ENCODE results near the gene MYO6. TPM values are rescaled to one million over a fixed set of nuclear protein-coding genes. Genes with fewer than 3 reads are reported as not detected.

The MYO6 gene
- total RNA-seq, 2 experiments from 2014 or later = 1.1 to 1.3 TPM

GRCh38 chr6:75770844-75771243, 21.8 kb downstream of the MYO6 start:
- ChIA-PET POLR2A (no interaction called here), CTCF (interaction anchor here (0.9 to 1.3 kb wide), 2 partner anchors 13 to 123 kb away, joined by 3 to 4 read pairs; no protein-coding TSS in a partner anchor)
- intact Hi-C loops (cut with DNase I, micrococcal nuclease) = no loop called here
- no peaks in the 10 kb centered on the region for H3K4me1 Mint-ChIP-seq
- no peaks in the 10 kb centered on the region for H3K36me3 Mint-ChIP-seq (ENCODE audit: low read depth)
- H3K27ac Mint-ChIP-seq = no peak overlapping the region
- DNase-seq = no peak
- ATAC-seq = no peak
- H3K27me3 Mint-ChIP-seq = peaks cover 6% of the 10 kb centered on the region
- H3K9me3 Mint-ChIP-seq (ENCODE audit: low read depth) = no peaks in the 10 kb centered on the region
- no peak overlapping the region for H3K4me3 Mint-ChIP-seq

- intact Hi-C loops (cut with DNase I, micrococcal nuclease) = no loop called here
- no peak overlapping the region for H3K4me3 Mint-ChIP-seq
- ATAC-seq = no peak
- H3K9me3 Mint-ChIP-seq (ENCODE audit: low read depth) = no peaks in the 10 kb centered on the region
- no peak for DNase-seq
- ChIA-PET CTCF (no interaction called here), POLR2A (no interaction called here)
- no peaks in the 10 kb centered on the region for H3K36me3 Mint-ChIP-seq (ENCODE audit: low read depth)
- no peaks in the 10 kb centered on the region for H3K4me1 Mint-ChIP-seq
- no peak overlapping the region for H3K27ac Mint-ChIP-seq
- H3K27me3 Mint-ChIP-seq = no peaks in the 10 kb centered on the region
Measured at GRCh38 chr6:75775219-75775618, 26.2 kb downstream of the MYO6 start.

- POLR2A ChIA-PET = no interaction called here
- intact Hi-C loops (cut with DNase I, micrococcal nuclease) = no loop called here
- Mint-ChIP-seq H3K27ac (no peak overlapping the region), H3K36me3 (ENCODE audit: low read depth) (no peaks in the 10 kb centered on the region), H3K27me3 (peaks cover 2% of the 10 kb centered on the region), H3K9me3 (ENCODE audit: low read depth) (no peaks in the 10 kb centered on the region), H3K4me3 (no peak overlapping the region), H3K4me1 (no peaks in the 10 kb centered on the region)
- CTCF ChIA-PET = no interaction called here
- no peak for ATAC-seq
- DNase-seq = no peak
Measured at GRCh38 chr6:75776461-75776860, 27.4 kb downstream of the MYO6 start.

GRCh38 chr6:75778757-75779156, 29.7 kb downstream of the MYO6 start:
- Mint-ChIP-seq H3K36me3 (ENCODE audit: low read depth) (no peaks in the 10 kb centered on the region), H3K4me1 (no peaks in the 10 kb centered on the region), H3K4me3 (no peak overlapping the region), H3K27ac (no peak overlapping the region), H3K27me3 (peaks cover 5% of the 10 kb centered on the region), H3K9me3 (ENCODE audit: low read depth) (no peaks in the 10 kb centered on the region)
- CTCF ChIA-PET = no interaction called here
- no peak for ATAC-seq
- intact Hi-C loops (cut with DNase I, micrococcal nuclease) = no loop called here
- no peak for DNase-seq
- POLR2A ChIA-PET = no interaction called here

- DNase-seq (no peak), ATAC-seq (no peak)
- CTCF ChIA-PET = no interaction called here
- Mint-ChIP-seq H3K4me1 (no peaks in the 10 kb centered on the region), H3K27me3 (peaks cover 9% of the 10 kb centered on the region), H3K27ac (no peak overlapping the region), H3K36me3 (ENCODE audit: low read depth) (no peaks in the 10 kb centered on the region), H3K9me3 (ENCODE audit: low read depth) (no peaks in the 10 kb centered on the region), H3K4me3 (no peak overlapping the region)
- intact Hi-C loops (cut with DNase I, micrococcal nuclease) = no loop called here
- POLR2A ChIA-PET = no interaction called here
Measured at GRCh38 chr6:75786152-75786551, 37.1 kb downstream of the MYO6 start.

GRCh38 chr6:75788894-75789293, 39.9 kb downstream of the MYO6 start:
- DNase-seq (no peak), ATAC-seq (no peak)
- Mint-ChIP-seq H3K36me3 (ENCODE audit: low read depth) (no peaks in the 10 kb centered on the region), H3K4me3 (no peak overlapping the region), H3K27me3 (peaks cover 6% of the 10 kb centered on the region), H3K4me1 (no peaks in the 10 kb centered on the region), H3K9me3 (ENCODE audit: low read depth) (no peaks in the 10 kb centered on the region), H3K27ac (no peak overlapping the region)
- CTCF ChIA-PET = no interaction called here
- POLR2A ChIA-PET = no interaction called here
- intact Hi-C loops (cut with DNase I, micrococcal nuclease) = no loop called here

- H3K36me3 Mint-ChIP-seq (ENCODE audit: low read depth) = no peaks in the 10 kb centered on the region
- ChIA-PET POLR2A (interaction anchor here (0.7 kb wide), 1 partner anchor 297 kb away, joined by 4 read pairs; no protein-coding TSS in a partner anchor), CTCF (no interaction called here)
- H3K4me1 Mint-ChIP-seq = no peaks in the 10 kb centered on the region
- H3K9me3 Mint-ChIP-seq (ENCODE audit: low read depth) = no peaks in the 10 kb centered on the region
- intact Hi-C loops (cut with DNase I, micrococcal nuclease) = no loop called here
- no peak overlapping the region for H3K4me3 Mint-ChIP-seq
- ATAC-seq (no peak), DNase-seq (no peak)
- no peak overlapping the region for H3K27ac Mint-ChIP-seq
- peaks cover 11% of the 10 kb centered on the region for H3K27me3 Mint-ChIP-seq
Measured at GRCh38 chr6:75791881-75792280, 42.8 kb downstream of the MYO6 start.

- no peak overlapping the region for H3K27ac Mint-ChIP-seq
- ChIA-PET CTCF (no interaction called here), POLR2A (no interaction called here)
- intact Hi-C loops (cut with DNase I, micrococcal nuclease) = no loop called here
- peaks cover 5% of the 10 kb centered on the region for H3K27me3 Mint-ChIP-seq
- H3K36me3 Mint-ChIP-seq (ENCODE audit: low read depth) = no peaks in the 10 kb centered on the region
- DNase-seq (no peak), ATAC-seq (no peak)
- no peak overlapping the region for H3K4me3 Mint-ChIP-seq
- H3K4me1 Mint-ChIP-seq = no peaks in the 10 kb centered on the region
- H3K9me3 Mint-ChIP-seq (ENCODE audit: low read depth) = no peaks in the 10 kb centered on the region
Measured at GRCh38 chr6:75794351-75794846, 45.4 kb downstream of the MYO6 start.

GRCh38 chr6:75794954-75795739, 46.1 kb downstream of the MYO6 start:
- intact Hi-C loops (cut with DNase I, micrococcal nuclease) = no loop called here
- CTCF ChIA-PET = no interaction called here
- Mint-ChIP-seq H3K27ac (no peak overlapping the region), H3K27me3 (peaks cover 5% of the 10 kb centered on the region), H3K36me3 (ENCODE audit: low read depth) (no peaks in the 10 kb centered on the region), H3K4me1 (no peaks in the 10 kb centered on the region), H3K4me3 (no peak overlapping the region), H3K9me3 (ENCODE audit: low read depth) (no peaks in the 10 kb centered on the region)
- DNase-seq (no peak), ATAC-seq (no peak)
- POLR2A ChIA-PET = no interaction called here

- intact Hi-C loops (cut with DNase I, micrococcal nuclease) = no loop called here
Measured at GRCh38 chr6:75796723-75797122, 47.7 kb downstream of the MYO6 start.

GRCh38 chr6:75800133-75800532, 51.1 kb downstream of the MYO6 start:
- no peaks in the 10 kb centered on the region for H3K36me3 Mint-ChIP-seq (ENCODE audit: low read depth)
- ChIA-PET CTCF (no interaction called here), POLR2A (no interaction called here)
- no peaks in the 10 kb centered on the region for H3K4me1 Mint-ChIP-seq
- no peak overlapping the region for H3K27ac Mint-ChIP-seq
- ATAC-seq = no peak
- intact Hi-C loops (cut with DNase I, micrococcal nuclease) = no loop called here
- no peak for DNase-seq
- H3K9me3 Mint-ChIP-seq (ENCODE audit: low read depth) = no peaks in the 10 kb centered on the region
- H3K4me3 Mint-ChIP-seq = no peak overlapping the region
- H3K27me3 Mint-ChIP-seq = peaks cover 9% of the 10 kb centered on the region

More at GRCh38 chr6:75796723-75797122, 47.7 kb downstream of the MYO6 start:
- no peak overlapping the region for H3K27ac Mint-ChIP-seq
- ATAC-seq (no peak), DNase-seq (no peak)
- H3K4me1 Mint-ChIP-seq = no peaks in the 10 kb centered on the region
- no peak overlapping the region for H3K4me3 Mint-ChIP-seq
- no peaks in the 10 kb centered on the region for H3K36me3 Mint-ChIP-seq (ENCODE audit: low read depth)
- ChIA-PET POLR2A (no interaction called here), CTCF (no interaction called here)
- no peaks in the 10 kb centered on the region for H3K9me3 Mint-ChIP-seq (ENCODE audit: low read depth)
- H3K27me3 Mint-ChIP-seq = peaks cover 9% of the 10 kb centered on the region

GRCh38 chr6:75800708-75801505, 51.9 kb downstream of the MYO6 start:
- H3K9me3 Mint-ChIP-seq (ENCODE audit: low read depth) = no peaks in the 10 kb centered on the region
- no peak overlapping the region for H3K27ac Mint-ChIP-seq
- H3K4me3 Mint-ChIP-seq = no peak overlapping the region
- ChIA-PET CTCF (no interaction called here), POLR2A (no interaction called here)
- no peaks in the 10 kb centered on the region for H3K36me3 Mint-ChIP-seq (ENCODE audit: low read depth)
- no peak for DNase-seq
- intact Hi-C loops (cut with DNase I, micrococcal nuclease) = no loop called here
- no peak for ATAC-seq
- H3K4me1 Mint-ChIP-seq = no peaks in the 10 kb centered on the region
- H3K27me3 Mint-ChIP-seq = peaks cover 9% of the 10 kb centered on the region
